Peyer's patch (tissue), 4 donors: ENCODE data around the gene FBXO38.

ENCODE experiments used
- POLR2A ChIP-seq, 2 donors: fragments of 450-650 bp; IDR thresholded peaks; one replicate each; pipeline ENCODE4 v1.5.1; 2017; ENCODE audit warnings: antibody characterized with exemption in 2 of 2, mild to moderate bottlenecking in 2 of 2, moderate library complexity in 2 of 2
- TF ChIP-seq, protein P1 (sequence below), 6 experiments: fragments of 450-650 bp in 4 of 6; fragments of 200-600 bp in 2 of 6; sonication (generic) in 1 of 6; IDR thresholded peaks; one replicate each; pipeline ENCODE4 v1.5.1; 2017 to 2019; ENCODE audit warnings: antibody characterized with exemption in 6 of 6, mild to moderate bottlenecking in 3 of 6, moderate library complexity in 1 of 6

DNA sequence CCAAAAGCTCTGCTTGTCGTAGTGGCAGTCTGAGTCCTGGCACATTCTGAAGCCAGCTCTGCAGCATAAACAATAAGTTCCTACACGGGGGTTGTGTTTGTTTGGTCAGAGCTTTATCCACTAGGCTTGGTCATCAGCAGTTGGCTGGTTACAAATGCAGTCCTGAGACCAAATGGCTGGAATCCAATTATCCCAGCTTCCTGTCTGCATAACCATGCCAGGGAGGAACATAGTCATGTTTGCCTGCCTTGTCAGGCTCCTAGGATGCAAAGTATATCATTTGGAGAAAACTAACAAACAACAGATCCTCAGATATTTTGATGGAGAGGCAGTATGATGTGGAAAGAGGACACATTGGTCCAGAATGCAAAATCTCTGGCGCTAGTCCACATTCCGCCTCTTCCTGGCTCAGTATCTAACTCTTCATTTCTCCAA is 85.8 kb downstream of the FBXO38 start:
- TF ChIP-seq, protein P1, sequence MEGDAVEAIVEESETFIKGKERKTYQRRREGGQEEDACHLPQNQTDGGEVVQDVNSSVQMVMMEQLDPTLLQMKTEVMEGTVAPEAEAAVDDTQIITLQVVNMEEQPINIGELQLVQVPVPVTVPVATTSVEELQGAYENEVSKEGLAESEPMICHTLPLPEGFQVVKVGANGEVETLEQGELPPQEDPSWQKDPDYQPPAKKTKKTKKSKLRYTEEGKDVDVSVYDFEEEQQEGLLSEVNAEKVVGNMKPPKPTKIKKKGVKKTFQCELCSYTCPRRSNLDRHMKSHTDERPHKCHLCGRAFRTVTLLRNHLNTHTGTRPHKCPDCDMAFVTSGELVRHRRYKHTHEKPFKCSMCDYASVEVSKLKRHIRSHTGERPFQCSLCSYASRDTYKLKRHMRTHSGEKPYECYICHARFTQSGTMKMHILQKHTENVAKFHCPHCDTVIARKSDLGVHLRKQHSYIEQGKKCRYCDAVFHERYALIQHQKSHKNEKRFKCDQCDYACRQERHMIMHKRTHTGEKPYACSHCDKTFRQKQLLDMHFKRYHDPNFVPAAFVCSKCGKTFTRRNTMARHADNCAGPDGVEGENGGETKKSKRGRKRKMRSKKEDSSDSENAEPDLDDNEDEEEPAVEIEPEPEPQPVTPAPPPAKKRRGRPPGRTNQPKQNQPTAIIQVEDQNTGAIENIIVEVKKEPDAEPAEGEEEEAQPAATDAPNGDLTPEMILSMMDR (IDR thresholded peaks at IDR 0.05) = no peak
- no peak for TF ChIP-seq POLR2A (IDR thresholded peaks at IDR 0.05)
